ENCODE data around the gene BHMT2.

DNA sequence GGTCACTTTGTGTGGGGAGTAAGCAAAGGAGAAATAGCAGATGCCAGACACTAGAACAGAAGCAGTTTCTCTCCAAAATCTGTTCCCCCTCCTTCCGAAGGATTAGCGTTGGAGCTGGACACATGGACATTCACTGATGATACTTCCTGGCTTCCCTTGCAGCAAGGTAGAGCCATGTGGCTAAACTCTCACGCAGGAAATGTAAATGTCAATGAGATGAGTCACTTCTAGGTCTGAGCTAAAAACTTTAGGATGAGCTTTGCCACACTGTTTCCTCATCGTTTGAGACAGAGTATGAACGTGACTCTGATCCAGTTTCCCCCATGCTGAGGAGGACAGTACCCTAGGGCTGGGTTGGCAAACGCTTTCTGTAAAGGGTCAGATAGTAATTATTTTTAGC is 5.1 kb downstream of the BHMT2 start:
- TF ChIP-seq, protein P1, sequence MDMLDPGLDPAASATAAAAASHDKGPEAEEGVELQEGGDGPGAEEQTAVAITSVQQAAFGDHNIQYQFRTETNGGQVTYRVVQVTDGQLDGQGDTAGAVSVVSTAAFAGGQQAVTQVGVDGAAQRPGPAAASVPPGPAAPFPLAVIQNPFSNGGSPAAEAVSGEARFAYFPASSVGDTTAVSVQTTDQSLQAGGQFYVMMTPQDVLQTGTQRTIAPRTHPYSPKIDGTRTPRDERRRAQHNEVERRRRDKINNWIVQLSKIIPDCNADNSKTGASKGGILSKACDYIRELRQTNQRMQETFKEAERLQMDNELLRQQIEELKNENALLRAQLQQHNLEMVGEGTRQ (IDR thresholded peaks at IDR 0.05; ENCODE audit: borderline replicate concordance, low read depth, low read length) = no peak
- TF ChIP-seq RXRA (IDR thresholded peaks at IDR 0.05; ENCODE audit: borderline replicate concordance, low read depth) = no peak
- TF ChIP-seq, protein P2, sequence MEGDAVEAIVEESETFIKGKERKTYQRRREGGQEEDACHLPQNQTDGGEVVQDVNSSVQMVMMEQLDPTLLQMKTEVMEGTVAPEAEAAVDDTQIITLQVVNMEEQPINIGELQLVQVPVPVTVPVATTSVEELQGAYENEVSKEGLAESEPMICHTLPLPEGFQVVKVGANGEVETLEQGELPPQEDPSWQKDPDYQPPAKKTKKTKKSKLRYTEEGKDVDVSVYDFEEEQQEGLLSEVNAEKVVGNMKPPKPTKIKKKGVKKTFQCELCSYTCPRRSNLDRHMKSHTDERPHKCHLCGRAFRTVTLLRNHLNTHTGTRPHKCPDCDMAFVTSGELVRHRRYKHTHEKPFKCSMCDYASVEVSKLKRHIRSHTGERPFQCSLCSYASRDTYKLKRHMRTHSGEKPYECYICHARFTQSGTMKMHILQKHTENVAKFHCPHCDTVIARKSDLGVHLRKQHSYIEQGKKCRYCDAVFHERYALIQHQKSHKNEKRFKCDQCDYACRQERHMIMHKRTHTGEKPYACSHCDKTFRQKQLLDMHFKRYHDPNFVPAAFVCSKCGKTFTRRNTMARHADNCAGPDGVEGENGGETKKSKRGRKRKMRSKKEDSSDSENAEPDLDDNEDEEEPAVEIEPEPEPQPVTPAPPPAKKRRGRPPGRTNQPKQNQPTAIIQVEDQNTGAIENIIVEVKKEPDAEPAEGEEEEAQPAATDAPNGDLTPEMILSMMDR (IDR thresholded peaks at IDR 0.05) = no peak
- no peak for TF ChIP-seq JUND (IDR thresholded peaks at IDR 0.05)

Data from SK-N-SH (cell line).